HG03354 (cell line): ENCODE measurements around the gene UPK2.
"Not testable (repeated sequence)": the region's sequence is repeated elsewhere in the genome, so short reads cannot be mapped to it uniquely, and the experiment has no call there.

Experiments used
- ATAC-seq: cut with Tn5 transposase; IDR thresholded peaks from one replicate; pipeline ENCODE4 v1.9.1; 2021; ENCODE audit warnings: mild to moderate bottlenecking; ENCODE audit not compliant: unreplicated experiment, poor library complexity, severe bottlenecking

Gene UPK2

DNA sequence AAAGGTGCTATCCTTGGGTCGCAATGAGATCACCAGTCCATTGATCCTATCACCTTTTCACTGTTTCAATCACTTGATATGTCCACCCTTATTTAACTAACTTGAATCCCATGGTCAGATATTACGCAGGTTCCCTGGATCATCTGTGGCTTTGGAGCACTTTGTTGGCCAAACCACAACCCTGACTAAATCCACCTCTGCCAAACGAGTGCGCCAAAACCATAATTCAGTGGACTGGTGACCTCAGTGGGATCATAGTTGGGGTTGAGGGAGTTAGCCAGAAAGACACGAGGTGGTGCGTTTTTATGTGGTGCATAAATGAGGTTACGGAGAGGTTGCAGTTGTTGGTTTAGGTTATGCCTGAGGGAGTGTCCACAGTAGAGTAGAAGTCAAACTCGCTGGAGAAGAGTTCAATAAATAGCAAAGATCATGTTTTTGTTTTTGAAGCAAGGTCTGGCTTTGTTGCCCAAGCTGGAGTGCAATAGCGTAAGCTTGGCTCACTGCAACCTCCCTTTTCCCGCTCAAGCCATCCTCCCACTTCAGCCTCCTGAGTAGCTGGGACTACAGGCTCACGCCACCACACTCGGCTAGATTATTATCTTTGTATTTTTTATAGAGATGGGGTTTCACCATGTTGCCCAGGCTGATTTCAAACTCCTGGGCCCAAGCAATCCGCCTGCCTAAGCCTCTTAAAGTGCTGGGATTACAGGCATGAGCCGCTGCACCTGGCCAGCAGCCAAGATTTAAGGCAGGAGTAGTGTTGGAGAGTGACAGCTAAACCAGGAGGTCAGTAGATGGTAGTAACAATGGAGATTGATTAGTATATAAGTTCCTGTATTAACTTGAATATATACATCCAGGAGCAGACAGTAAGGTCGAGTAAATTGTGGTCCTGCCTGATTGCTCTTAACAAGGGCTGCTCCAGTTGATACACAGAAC is 19.9 kb downstream of the UPK2 start:
- no peak for ATAC-seq

DNA sequence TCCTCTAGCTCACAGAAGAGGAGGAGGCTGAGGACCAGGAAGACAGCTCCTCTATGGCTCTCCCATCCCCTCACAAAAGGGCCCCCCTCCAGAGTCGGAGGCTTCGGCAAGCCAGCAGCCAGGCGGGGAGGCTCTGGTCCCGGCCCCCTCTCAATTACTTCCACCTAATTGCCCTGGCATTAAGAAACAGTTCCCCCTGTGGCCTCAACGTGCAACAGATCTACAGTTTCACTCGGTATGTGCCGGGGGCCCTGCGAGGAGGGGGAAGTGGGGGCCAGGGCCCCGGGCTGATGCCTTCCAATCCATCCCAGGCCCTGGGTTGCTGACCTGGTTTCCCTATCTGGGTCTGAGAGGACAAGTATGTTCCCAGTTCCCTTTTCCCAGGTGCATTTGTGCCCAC is 23.3 kb downstream of the UPK2 start:
- ATAC-seq, result no peak

DNA sequence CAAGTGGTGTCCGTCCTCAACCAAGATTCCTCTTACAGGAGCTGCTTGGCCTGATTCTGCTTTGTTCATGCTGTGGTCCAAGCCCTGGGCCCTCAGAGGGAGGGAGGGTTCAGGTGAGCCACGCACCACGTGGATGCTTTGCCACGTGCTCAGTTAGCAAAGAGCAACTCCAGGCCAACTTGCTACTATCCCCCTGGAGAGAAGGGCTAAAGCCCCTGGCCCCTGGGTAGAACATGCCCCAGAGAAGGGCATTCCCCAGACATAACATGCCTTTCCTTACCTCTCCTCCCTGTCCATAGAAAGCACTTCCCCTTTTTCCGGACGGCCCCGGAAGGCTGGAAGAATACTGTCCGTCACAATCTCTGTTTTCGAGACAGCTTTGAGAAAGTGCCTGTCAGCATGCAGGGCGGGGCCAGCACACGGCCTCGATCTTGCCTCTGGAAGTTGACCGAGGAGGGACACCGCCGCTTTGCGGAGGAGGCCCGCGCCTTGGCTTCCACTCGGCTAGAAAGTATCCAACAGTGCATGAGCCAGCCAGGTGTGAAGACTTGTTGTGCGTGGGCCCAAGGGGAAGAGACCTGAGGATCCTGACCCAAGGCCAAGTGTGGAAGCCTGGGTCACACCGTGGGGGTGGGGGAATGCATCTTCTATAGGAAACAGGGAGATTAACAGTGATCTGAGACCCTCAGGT is 24.2 kb downstream of the UPK2 start:
- no peak for ATAC-seq

DNA sequence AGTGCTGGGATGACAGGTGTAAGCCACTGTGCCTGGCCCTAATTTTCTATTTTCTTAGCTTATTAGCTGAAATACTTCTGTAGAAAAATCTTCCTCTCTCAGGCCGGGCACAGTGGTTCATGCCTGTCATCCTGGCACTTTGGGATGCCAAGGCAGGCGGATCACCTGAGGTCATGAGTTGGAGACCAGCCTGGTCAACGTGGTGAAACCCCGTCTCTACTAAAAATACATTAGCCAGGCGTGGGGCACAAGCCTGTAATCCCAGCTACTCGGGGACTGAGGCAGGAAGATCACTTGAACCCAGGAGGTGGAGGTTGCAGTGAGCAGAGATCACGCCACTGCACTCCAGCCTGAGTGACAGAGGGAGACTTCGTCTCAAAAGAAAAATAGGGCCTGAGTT is 28.2 kb downstream of the UPK2 start:
- ATAC-seq, result not testable (repeated sequence)

DNA sequence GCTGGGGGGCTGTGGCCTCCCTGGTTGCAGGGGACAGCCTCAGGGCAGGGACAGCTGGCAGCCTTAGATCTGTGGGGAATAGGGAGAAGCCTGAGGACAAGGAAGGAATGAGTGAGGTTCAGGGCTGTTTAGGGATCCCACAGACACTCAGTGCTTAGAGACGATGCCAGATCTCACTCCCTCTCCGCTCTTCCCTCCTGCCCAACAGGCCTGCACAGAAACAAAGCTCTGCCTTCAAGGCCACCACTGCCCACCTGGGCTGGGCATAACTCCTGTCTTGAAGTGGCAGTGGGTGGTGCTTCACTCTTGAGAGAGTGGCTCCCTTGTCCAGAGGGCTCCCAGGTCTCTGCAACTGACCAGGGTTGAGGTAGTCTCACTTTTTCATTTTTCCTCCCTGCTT is 28.7 kb downstream of the UPK2 start:
- ATAC-seq, result no peak

DNA sequence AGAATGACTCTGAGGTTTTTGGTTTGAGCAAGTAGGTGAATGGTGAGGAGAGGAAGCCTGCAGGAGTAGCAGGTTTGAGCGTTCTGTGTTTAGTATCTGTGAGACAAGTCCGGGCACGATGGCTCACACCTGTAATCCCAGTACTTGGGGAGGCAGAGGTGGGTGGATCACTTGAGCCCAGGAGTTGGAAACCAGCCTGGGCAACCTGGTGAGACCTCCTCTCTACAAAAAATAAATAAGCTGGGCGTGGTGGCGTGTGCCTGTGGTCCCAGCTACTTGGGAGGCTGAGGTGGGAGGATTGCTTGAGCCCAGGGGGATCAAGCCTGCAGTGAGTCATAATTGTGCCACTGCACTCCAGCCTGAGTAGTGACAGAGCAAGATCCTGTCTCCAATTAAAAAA is 32.2 kb downstream of the UPK2 start:
- ATAC-seq, result no peak

DNA sequence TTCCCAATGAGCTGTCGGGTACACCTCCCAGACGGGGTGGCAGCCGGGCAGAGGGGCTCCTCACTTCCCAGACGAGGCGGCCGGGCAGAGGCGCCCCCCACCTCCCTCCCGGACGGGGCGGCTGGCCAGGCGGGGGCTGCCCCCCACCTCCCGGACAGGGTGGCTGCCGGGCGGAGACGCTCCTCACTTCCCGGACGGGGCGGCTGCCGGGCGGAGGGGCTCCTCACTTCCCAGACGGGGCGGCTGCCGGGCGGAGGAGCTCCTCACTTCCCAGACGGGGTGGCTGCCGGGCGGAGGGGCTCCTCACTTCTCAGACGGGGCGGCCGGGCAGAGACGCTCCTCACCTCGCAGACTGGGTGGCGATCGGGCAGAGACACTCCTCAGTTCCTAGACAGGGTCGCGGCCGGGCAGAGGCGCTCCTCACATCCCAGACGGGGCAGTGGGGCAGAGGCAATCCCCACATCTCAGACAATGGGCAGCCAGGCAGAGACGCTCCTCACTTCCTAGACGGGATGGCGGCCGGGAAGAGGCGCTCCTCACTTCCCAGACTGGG is 35.5 kb downstream of the UPK2 start:
- ATAC-seq, result not testable (repeated sequence)

DNA sequence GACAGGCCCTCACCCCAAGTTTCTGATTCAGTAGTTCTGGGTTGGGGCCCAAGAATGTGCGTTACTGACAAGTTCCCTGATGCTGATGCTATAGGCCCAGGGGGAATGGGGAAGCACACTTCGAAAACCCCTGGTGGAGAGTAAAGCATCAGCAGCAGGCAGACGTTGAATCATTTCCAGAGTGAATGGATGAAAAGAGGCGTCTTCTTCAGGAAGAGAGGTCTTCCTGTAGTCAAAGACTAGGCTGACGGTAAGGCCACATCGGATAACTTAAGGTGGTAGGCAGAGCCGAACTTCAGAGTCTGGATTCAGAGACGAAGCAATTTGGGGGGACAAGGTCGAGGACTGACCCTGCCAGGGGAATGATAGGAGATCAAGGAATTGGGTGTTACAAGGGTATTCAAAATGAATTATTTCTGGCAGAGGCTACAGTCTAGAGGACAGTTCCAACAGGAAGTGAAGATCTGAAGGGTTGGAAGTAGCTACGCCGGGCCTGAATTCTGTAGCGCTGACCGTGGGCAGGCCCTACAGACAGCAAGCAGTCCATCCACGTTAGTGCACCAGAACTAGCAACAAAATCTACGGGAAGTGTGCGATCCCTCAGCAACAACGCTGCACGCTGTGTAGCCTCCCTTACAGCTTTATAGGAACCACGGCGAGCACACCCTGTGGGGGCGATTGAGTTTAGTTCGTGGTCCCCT is 41.0 kb downstream of the UPK2 start:
- ATAC-seq, result peak; percentile 14

DNA sequence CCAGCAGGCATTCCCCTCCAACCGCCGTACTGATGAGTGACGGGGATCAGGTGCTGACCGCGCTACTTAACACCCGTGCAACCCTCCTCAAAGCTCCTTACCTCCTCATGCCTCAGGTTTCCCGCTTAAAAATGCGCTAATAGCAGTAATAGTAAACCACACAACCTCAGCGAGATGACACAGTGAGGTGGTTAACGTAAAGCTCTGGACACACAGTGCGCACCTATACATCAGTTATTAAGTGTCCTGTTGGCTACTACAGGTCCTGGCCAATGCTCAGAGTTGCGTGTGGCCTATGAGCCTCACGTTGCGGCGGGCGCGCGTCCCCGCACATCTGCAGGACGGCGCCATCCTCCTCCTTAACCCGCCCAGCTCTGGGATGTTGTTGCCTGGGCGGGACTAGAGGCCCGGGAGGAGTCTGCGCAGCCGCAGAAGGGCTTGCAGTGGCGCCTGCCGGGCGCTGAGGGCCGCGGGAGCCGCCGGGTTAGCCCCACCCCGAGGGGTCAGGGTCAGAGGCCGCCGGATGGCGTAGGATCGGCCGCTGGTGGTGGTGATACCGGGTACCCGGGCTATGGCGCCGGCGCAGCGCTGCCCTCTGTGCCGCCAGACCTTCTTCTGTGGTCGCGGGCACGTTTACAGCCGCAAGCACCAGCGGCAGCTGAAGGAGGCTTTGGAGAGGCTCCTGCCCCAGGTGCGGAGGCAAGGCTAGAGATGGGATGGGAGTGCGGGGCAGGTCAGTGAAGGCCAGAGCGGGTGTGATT is 41.7 kb downstream of the UPK2 start, which contains the start of gene CENATAC:
Gene CENATAC, plus strand, starts transcription at position 512 of the 761 bp plus-strand sequence. Its CDS starts 60 bp downstream, at position 572.
- peak; percentile 91 for ATAC-seq

DNA sequence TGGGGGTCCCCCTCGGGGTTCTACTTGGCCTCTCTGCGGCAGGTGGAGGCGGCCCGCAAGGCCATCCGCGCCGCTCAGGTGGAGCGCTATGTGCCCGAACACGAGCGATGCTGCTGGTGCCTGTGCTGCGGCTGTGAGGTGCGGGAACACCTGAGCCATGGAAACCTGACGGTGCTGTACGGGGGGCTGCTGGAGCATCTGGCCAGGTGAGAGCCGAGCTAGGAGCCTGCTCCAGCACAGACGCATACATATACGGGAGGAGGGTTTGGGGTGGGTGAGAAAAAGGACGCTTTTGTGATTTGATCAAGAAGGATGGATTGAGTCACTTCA is 42.3 kb downstream of the UPK2 start:
- peak; percentile 10 for ATAC-seq

DNA sequence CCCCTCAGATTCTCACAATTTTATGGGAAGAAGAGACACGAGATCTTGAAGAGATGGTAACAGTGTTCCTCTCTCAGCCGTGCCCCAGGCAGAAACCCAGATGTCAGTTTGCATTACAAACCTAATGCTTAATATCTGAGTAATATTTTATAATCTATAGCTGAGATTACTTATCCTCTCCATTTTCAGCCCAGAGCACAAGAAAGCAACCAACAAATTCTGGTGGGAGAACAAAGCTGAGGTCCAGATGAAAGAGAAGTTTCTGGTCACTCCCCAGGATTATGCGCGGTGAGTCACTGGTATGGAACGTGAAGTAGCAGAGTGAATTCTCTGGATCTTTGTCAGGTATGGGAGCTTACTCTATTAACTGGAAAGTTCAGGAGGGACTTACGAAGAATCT is 42.7 kb downstream of the UPK2 start:
- no peak for ATAC-seq

DNA sequence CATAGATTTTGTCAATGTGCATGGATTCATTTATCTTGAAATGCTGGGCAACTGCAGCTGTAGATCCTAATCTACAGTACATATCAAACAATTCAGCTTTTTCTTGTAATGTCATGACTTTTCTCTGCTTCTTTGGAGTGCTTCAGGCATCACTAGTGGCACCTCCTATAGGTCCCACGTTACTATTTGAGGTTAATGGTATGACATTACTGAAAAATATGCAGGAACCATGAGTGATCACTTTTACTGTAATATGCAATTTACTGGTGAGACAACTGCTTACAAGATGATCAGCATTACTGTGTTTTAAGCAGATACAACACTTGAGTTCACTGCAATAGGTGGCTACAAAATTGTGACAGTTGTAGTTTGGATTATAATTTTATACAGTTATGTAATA is 44.8 kb downstream of the UPK2 start:
- ATAC-seq, result no peak

DNA sequence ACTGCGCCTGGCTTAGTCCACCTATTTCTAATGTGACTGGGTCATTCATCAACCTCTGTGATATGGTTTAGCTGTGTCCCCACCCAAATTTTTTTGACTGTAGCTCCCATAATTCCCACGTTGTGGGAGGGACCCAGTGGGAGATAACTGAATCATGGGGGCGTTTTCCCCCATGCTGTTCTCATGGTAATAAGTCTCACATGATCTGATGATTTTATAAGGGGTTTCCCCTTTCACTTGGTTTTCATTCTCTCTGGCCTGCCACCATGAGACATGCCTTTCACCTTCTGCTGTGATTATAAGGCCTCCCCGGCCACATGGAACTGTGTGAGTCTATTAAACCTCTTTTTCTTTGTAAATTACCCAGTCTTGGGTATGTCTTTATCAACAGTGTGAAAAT is 50.6 kb downstream of the UPK2 start:
- no peak for ATAC-seq
